ENCODE data around the gene GOLGA6L10.
"Not testable (repeated sequence)": the region's sequence is repeated elsewhere in the genome, so short reads cannot be mapped to it uniquely, and the experiment has no call there.

GRCh38 chr15:82334554-82334932 is 14.7 kb downstream of the GOLGA6L10 start:
- TF ChIP-seq, protein P1, sequence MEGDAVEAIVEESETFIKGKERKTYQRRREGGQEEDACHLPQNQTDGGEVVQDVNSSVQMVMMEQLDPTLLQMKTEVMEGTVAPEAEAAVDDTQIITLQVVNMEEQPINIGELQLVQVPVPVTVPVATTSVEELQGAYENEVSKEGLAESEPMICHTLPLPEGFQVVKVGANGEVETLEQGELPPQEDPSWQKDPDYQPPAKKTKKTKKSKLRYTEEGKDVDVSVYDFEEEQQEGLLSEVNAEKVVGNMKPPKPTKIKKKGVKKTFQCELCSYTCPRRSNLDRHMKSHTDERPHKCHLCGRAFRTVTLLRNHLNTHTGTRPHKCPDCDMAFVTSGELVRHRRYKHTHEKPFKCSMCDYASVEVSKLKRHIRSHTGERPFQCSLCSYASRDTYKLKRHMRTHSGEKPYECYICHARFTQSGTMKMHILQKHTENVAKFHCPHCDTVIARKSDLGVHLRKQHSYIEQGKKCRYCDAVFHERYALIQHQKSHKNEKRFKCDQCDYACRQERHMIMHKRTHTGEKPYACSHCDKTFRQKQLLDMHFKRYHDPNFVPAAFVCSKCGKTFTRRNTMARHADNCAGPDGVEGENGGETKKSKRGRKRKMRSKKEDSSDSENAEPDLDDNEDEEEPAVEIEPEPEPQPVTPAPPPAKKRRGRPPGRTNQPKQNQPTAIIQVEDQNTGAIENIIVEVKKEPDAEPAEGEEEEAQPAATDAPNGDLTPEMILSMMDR (conservative IDR thresholded peaks at IDR 0.05), result not testable (repeated sequence)
- not testable (repeated sequence) for TF ChIP-seq ZFX (IDR thresholded peaks at IDR 0.05)

Measured in C4-2B (cell line).